HEK293 (cell line): Measurements from ENCODE around the gene GPR179.

Source experiments
- CTCF ChIP-seq: fragments of 450-650 bp; formaldehyde crosslinking; IDR thresholded peaks from 2 replicates; pipeline ENCODE4 v1.5.1; 2016; ENCODE audit warnings: missing biosample characterization, missing genetic modification characterization
- PATZ1 ChIP-seq: fragments of 450-650 bp; formaldehyde crosslinking; IDR thresholded peaks from 2 replicates; pipeline ENCODE4 v1.5.1; 2016; ENCODE audit warnings: missing biosample characterization, missing genetic modification characterization
- RBAK ChIP-seq: fragments of 450-650 bp; formaldehyde crosslinking; IDR thresholded peaks from 2 replicates; pipeline ENCODE4 v1.5.1; 2016; ENCODE audit warnings: missing biosample characterization, missing genetic modification characterization
- ZNF140 ChIP-seq: fragments of 450-650 bp; formaldehyde crosslinking; IDR thresholded peaks from 2 replicates; pipeline ENCODE4 v1.5.1; 2016; ENCODE audit warnings: missing biosample characterization, missing genetic modification characterization
- ZNF23 ChIP-seq: fragments of 450-650 bp; formaldehyde crosslinking; IDR thresholded peaks from 2 replicates; pipeline ENCODE4 v1.5.1; 2016; ENCODE audit warnings: missing biosample characterization, missing genetic modification characterization, borderline replicate concordance
- ZNF248 ChIP-seq: fragments of 450-650 bp; formaldehyde crosslinking; IDR thresholded peaks from 2 replicates; pipeline ENCODE4 v1.5.1; 2017; ENCODE audit warnings: missing biosample characterization, missing genetic modification characterization
- ZNF274 ChIP-seq, 2 experiments: fragments of 200-500 bp in 1 of 2; fragments of 450-650 bp in 1 of 2; sonication (Bioruptor generic) in 1 of 2; formaldehyde crosslinking in 1 of 2; IDR thresholded peaks; 2 replicates each; pipeline versions ENCODE4 v1.5.1 to v1.6.1; 2014 to 2016; ENCODE audit warnings: borderline replicate concordance in 1 of 2, inconsistent platforms in 1 of 2, low read length in 1 of 2, missing biosample characterization in 1 of 2, missing genetic modification characterization in 1 of 2
- ZNF404 ChIP-seq: fragments of 450-650 bp; formaldehyde crosslinking; IDR thresholded peaks from 2 replicates; pipeline ENCODE4 v1.5.1; 2017; ENCODE audit warnings: missing biosample characterization, missing genetic modification characterization
- ZNF561 ChIP-seq: fragments of 450-650 bp; IDR thresholded peaks from 2 replicates; pipeline ENCODE4 v1.5.1; 2018; ENCODE audit warnings: missing biosample characterization, missing genetic modification characterization, borderline replicate concordance
- ZNF692 ChIP-seq: fragments of 450-650 bp; formaldehyde crosslinking; IDR thresholded peaks from 2 replicates; pipeline ENCODE4 v1.5.1; 2016; ENCODE audit warnings: missing biosample characterization, missing genetic modification characterization
- TF ChIP-seq, protein P1 (sequence below): fragments of 450-650 bp; formaldehyde crosslinking; IDR thresholded peaks from 2 replicates; pipeline ENCODE4 v1.5.1; 2016; ENCODE audit warnings: missing biosample characterization, missing genetic modification characterization
- TF ChIP-seq, protein P2 (sequence below): fragments of 450-650 bp; formaldehyde crosslinking; IDR thresholded peaks from 2 replicates; pipeline ENCODE4 v1.5.1; 2017; ENCODE audit warnings: missing biosample characterization, missing genetic modification characterization
- TF ChIP-seq, protein P3 (sequence below): fragments of 450-650 bp; formaldehyde crosslinking; IDR thresholded peaks from 2 replicates; pipeline ENCODE4 v1.5.1; 2016; ENCODE audit warnings: missing biosample characterization, missing genetic modification characterization
- TF ChIP-seq, protein P4 (sequence below): sonication (generic); formaldehyde crosslinking; IDR thresholded peaks from 2 replicates; pipeline ENCODE4 v1.8.1; 2022; ENCODE audit warnings: mild to moderate bottlenecking, moderate library complexity, missing genetic modification reagents

DNA sequence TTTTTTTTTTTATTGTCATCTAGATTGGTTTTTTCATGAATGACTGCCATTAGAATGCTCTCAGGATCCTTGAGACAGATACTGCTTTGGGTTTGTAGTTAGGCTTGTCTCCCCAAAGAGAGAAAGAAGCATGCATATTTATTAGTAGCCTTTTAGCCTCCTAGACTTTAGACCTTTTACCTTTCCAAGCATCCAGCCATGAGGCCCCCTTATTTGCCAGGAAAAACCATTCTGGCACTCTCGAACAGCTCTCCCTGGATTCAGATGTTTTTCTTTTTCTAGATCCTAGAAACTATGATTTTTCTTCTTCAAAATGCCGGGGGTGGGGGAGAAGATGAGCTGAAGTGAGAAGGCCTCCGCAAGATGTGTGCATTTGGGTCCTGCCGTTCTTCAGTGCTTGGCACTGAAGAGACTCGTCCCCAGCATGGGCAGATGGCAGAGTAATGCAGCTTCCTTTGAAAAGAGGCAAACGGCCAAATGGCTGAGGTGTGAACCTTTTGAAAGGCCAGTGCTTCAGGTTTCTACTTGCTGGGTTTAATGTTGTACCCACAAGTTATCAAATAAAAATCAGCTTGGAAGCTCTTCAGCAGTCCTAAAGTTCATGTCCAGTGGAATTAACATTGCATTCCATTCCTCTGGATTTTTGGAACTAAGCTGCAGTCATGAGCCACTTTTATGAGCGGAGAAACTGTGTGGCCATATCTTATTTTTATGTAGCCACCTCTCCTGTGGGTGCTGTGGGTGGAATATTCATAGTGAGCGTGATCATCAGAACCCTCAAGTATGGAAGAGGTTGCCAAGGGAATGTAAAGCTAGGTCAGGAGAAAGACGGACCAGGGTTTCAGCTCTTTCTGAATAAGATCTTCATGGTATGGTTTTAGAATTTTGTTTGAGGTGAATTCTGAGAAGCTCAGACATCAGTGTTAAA is 15.1 kb upstream of the GPR179 start:
- TF ChIP-seq, protein P1, sequence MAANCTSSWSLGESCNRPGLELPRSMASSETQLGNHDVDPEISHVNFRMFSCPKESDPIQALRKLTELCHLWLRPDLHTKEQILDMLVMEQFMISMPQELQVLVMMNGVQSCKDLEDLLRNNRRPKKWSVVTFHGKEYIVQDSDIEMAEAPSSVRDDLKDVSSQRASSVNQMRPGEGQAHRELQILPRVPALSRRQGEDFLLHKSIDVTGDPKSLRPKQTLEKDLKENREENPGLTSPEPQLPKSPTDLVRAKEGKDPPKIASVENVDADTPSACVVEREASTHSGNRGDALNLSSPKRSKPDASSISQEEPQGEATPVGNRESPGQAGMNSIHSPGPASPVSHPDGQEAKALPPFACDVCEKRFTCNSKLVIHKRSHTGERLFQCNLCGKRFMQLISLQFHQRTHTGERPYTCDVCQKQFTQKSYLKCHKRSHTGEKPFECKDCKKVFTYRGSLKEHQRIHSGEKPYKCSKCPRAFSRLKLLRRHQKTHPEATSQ = no peak
- TF ChIP-seq CTCF (tag by site-specific recombination) (no peak), RBAK (tag by site-specific recombination) (no peak), ZNF404 (tag by site-specific recombination) (no peak), ZNF248 (tag by site-specific recombination) (no peak), ZNF692 (no peak), ZNF23 (tag by site-specific recombination) (no peak), ZNF561 (tag by site-specific recombination) (no peak), PATZ1 (tag by site-specific recombination) (no peak), ZNF140 (no peak), ZNF274 (IDR thresholded peaks at IDR 0.05; ENCODE audit: low read length) (no peak), ZNF274 (tag by site-specific recombination; IDR thresholded peaks at IDR 0.05; ENCODE audit: borderline replicate concordance) (no peak)
- TF ChIP-seq, protein P2, sequence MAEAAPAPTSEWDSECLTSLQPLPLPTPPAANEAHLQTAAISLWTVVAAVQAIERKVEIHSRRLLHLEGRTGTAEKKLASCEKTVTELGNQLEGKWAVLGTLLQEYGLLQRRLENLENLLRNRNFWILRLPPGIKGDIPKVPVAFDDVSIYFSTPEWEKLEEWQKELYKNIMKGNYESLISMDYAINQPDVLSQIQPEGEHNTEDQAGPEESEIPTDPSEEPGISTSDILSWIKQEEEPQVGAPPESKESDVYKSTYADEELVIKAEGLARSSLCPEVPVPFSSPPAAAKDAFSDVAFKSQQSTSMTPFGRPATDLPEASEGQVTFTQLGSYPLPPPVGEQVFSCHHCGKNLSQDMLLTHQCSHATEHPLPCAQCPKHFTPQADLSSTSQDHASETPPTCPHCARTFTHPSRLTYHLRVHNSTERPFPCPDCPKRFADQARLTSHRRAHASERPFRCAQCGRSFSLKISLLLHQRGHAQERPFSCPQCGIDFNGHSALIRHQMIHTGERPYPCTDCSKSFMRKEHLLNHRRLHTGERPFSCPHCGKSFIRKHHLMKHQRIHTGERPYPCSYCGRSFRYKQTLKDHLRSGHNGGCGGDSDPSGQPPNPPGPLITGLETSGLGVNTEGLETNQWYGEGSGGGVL = no peak
- TF ChIP-seq, protein P3, sequence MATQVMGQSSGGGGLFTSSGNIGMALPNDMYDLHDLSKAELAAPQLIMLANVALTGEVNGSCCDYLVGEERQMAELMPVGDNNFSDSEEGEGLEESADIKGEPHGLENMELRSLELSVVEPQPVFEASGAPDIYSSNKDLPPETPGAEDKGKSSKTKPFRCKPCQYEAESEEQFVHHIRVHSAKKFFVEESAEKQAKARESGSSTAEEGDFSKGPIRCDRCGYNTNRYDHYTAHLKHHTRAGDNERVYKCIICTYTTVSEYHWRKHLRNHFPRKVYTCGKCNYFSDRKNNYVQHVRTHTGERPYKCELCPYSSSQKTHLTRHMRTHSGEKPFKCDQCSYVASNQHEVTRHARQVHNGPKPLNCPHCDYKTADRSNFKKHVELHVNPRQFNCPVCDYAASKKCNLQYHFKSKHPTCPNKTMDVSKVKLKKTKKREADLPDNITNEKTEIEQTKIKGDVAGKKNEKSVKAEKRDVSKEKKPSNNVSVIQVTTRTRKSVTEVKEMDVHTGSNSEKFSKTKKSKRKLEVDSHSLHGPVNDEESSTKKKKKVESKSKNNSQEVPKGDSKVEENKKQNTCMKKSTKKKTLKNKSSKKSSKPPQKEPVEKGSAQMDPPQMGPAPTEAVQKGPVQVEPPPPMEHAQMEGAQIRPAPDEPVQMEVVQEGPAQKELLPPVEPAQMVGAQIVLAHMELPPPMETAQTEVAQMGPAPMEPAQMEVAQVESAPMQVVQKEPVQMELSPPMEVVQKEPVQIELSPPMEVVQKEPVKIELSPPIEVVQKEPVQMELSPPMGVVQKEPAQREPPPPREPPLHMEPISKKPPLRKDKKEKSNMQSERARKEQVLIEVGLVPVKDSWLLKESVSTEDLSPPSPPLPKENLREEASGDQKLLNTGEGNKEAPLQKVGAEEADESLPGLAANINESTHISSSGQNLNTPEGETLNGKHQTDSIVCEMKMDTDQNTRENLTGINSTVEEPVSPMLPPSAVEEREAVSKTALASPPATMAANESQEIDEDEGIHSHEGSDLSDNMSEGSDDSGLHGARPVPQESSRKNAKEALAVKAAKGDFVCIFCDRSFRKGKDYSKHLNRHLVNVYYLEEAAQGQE (tag by site-specific recombination) = no peak
- TF ChIP-seq, protein P4, sequence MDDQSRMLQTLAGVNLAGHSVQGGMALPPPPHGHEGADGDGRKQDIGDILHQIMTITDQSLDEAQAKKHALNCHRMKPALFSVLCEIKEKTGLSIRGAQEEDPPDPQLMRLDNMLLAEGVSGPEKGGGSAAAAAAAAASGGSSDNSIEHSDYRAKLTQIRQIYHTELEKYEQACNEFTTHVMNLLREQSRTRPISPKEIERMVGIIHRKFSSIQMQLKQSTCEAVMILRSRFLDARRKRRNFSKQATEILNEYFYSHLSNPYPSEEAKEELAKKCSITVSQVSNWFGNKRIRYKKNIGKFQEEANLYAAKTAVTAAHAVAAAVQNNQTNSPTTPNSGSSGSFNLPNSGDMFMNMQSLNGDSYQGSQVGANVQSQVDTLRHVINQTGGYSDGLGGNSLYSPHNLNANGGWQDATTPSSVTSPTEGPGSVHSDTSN = no peak
